CD4-positive, alpha-beta T cell (primary cell): ENCODE results near the gene MICALL2. TPM values are rescaled to one million over a fixed set of nuclear protein-coding genes. Genes with fewer than 3 reads are reported as not detected.

Experiments
- ATAC-seq: fragments of 200-7000 bp; cut with Tn5 transposase; one replicate; pipeline ENCODE4 v1.10.0; 2022; ENCODE audit warnings: mild to moderate bottlenecking; ENCODE audit not compliant: poor library complexity
- CTCF ChIA-PET: fragments of 350-600 bp; sonication (Branson Sonifier 250); formaldehyde crosslinking; loops from one replicate; lab custom pipeline; 2021; ENCODE audit warnings: antibody characterized with exemption, inconsistent platforms; lab: Charles Lee
- POLR2A ChIA-PET: fragments of 350-600 bp; sonication (Branson Sonifier 250); formaldehyde crosslinking; loops from one replicate; lab custom pipeline; 2021; ENCODE audit warnings: antibody characterized with exemption, inconsistent platforms; lab: Charles Lee
- DNase-seq, 14 experiments: peaks; one replicate each; pipeline ENCODE4 v3.0.0-alpha.2; 2013 to 2020; ENCODE audit warnings: mixed read lengths in 2 of 14
- H3K27ac ChIP-seq, 2 donors: one replicate each; pipeline versions ENCODE4 v1.5.1 to v1.7.0; 2013; ENCODE audit warnings: low read length in 2 of 2, low read depth in 1 of 2, mild to moderate bottlenecking in 1 of 2
- H3K27me3 ChIP-seq, 2 experiments: 1 replicate in 1 of 2; 2 replicates in 1 of 2; pipeline versions ENCODE4 v1.6.1 to v1.7.0; 2013; ENCODE audit warnings: low read length in 2 of 2, control low read depth in 1 of 2, mild to moderate bottlenecking in 1 of 2, moderate library complexity in 1 of 2; ENCODE audit not compliant: insufficient read depth in 2 of 2, control insufficient read depth in 1 of 2
- H3K36me3 ChIP-seq: one replicate; pipeline ENCODE4 v1.6.1; 2013; ENCODE audit warnings: low read length, control low read depth; ENCODE audit not compliant: insufficient read depth
- H3K4me1 ChIP-seq: one replicate; pipeline ENCODE4 v1.6.1; 2013; ENCODE audit warnings: low read length, control low read depth; ENCODE audit not compliant: insufficient read depth
- H3K4me3 ChIP-seq: one replicate; pipeline ENCODE4 v1.5.1; 2013; ENCODE audit warnings: mild to moderate bottlenecking, low read length, moderate library complexity
- H3K9me3 ChIP-seq, 2 experiments: 1 replicate in 1 of 2; 2 replicates in 1 of 2; pipeline versions ENCODE4 v1.6.1 to v1.7.0; 2013; ENCODE audit warnings: low read length in 2 of 2, mild to moderate bottlenecking in 2 of 2, control low read depth in 1 of 2, moderate library complexity in 1 of 2; ENCODE audit not compliant: control insufficient read depth in 1 of 2, insufficient read depth in 1 of 2
- H3K27ac Mint-ChIP-seq: one replicate; pipeline ENCODE4 v1.8.0; 2020; ENCODE audit warnings: mixed read lengths
- H3K27me3 Mint-ChIP-seq: one replicate; pipeline ENCODE4 v1.8.0; 2021; ENCODE audit warnings: mixed read lengths
- H3K36me3 Mint-ChIP-seq: one replicate; pipeline ENCODE4 v1.8.0; 2021; ENCODE audit warnings: low read depth, mixed read lengths
- H3K4me1 Mint-ChIP-seq: one replicate; pipeline ENCODE4 v1.8.0; 2021; ENCODE audit warnings: low read depth, mixed read lengths
- H3K4me3 Mint-ChIP-seq: one replicate; pipeline ENCODE4 v1.8.0; 2020; ENCODE audit warnings: mild to moderate bottlenecking, mixed read lengths
- H3K9me3 Mint-ChIP-seq: one replicate; pipeline ENCODE4 v1.8.0; 2020; ENCODE audit warnings: mixed read lengths
- intact Hi-C, 2 experiments: fragments of 100-400 bp; cut with DNase I in 1 of 2; cut with micrococcal nuclease in 1 of 2; formaldehyde crosslinking; loops; one replicate each; pipeline versions ENCODE4 v1.15.1 to v1.9.0; 2023 to 2025; cut with DNase I, micrococcal nuclease
- total RNA-seq, 174 experiments: library from RNA in 2 of 174; stranded (reverse) in 2 of 174; gene quantifications; one replicate each; pipeline ENCODE4 v1.2.3 and lab custom pipeline; 2021 to 2026
- TF ChIP-seq, protein P1 (sequence below): fragments of 200-600 bp; IDR thresholded peaks from one replicate; pipeline ENCODE4 v1.8.0; 2022; ENCODE audit warnings: antibody characterized with exemption, mild to moderate bottlenecking

MICALL2 gene
- total RNA-seq, 2 experiments from 2014 or later = 1.9 to 2.2 TPM

DNA sequence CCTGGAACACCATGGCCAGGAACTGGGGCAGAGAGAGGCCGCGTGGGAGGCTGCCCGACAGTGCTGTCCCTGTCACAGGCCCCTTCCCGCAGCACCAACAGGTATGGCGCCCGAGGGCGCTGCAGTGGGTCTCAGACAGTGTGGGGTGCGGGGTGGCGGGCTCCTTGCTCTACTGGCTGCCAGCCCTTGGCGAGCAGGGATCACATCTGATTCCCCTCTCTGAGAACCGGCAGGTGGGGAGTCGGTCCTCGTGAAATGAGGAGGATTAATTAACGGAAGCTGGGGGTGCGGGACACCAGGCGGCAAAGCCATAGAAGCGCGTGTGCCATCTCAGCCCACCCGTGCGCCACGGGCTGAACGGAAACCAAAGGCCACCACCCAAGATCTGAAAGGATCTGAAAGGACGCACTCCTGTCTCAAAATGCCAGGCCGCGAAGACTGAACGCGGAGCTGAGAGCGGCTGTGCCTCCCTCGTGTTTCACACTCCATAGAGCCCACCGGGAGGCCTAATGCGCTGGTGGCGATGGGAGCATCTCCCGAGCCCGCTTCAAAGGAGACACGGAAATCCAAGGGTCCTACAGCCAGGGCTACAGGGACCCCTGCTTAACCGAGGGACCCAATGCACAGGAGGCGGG is 38.1 kb upstream of the MICALL2 start:
- ATAC-seq (no peak), DNase-seq (no peak)
- no peak overlapping the region for H3K27ac ChIP-seq
- Mint-ChIP-seq H3K36me3 (peaks cover 56% of the 10 kb centered on the region), H3K27ac (no peak overlapping the region), H3K4me3 (no peak overlapping the region), H3K4me1 (peaks cover 4% of the 10 kb centered on the region), H3K27me3 (no peaks in the 10 kb centered on the region), H3K9me3 (no peaks in the 10 kb centered on the region)
- intact Hi-C loops = no loop called here
- ChIA-PET CTCF (no interaction called here), POLR2A (no interaction called here)
- H3K9me3 ChIP-seq = peaks cover 0 to 3% of the 10 kb centered on the region in 2 experiments
- no peaks in the 10 kb centered on the region for H3K27me3 ChIP-seq
- peaks cover 14% of the 10 kb centered on the region for H3K4me1 ChIP-seq
- H3K4me3 ChIP-seq = no peak overlapping the region
- TF ChIP-seq, protein P1, sequence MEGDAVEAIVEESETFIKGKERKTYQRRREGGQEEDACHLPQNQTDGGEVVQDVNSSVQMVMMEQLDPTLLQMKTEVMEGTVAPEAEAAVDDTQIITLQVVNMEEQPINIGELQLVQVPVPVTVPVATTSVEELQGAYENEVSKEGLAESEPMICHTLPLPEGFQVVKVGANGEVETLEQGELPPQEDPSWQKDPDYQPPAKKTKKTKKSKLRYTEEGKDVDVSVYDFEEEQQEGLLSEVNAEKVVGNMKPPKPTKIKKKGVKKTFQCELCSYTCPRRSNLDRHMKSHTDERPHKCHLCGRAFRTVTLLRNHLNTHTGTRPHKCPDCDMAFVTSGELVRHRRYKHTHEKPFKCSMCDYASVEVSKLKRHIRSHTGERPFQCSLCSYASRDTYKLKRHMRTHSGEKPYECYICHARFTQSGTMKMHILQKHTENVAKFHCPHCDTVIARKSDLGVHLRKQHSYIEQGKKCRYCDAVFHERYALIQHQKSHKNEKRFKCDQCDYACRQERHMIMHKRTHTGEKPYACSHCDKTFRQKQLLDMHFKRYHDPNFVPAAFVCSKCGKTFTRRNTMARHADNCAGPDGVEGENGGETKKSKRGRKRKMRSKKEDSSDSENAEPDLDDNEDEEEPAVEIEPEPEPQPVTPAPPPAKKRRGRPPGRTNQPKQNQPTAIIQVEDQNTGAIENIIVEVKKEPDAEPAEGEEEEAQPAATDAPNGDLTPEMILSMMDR = no peak
- peaks cover 73% of the 10 kb centered on the region for H3K36me3 ChIP-seq

DNA sequence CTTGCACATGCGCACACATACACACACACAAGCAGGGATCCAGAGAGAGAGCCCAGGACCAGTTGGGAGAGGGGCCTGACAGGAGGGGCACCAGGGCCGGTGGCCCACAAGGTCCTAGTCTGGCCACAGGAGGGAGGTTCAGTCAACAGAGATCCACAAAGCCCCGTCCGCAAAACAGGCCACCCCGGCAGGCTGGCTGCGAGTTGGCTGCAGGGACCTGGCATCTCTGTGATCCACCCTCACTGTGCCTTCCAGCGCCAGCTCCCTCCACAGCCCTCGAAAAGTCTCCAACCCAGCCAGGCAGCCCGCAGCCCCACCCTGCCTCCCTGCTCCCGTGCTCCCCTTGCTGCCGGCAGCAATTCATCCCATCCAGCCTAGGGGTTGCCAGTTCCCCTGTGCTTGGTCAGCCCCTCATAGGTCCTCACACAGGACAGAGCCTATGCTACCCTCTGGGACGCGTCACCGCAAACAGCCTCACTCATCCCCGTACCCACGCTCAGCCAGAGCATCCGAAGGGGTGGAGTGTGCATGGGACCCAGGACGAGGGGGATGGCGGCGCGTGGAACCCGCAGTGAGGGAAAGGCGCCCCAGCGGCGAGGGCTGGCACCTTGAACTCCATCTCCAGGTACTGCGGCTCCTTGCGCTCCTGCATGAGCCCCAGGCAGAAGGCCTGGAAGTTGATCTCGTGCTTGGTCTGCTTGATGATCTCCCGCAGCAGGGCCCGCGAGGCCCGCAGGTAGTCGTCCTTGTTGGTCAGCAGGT is 37.4 kb upstream of the MICALL2 start:
- Histone ChIP-seq H3K4me1 (peaks cover 7% of the 10 kb centered on the region), H3K27me3 (no peaks in the 10 kb centered on the region), H3K27ac (no peak overlapping the region), H3K9me3 (peaks cover 0 to 3% of the 10 kb centered on the region in 2 experiments), H3K36me3 (peaks cover 73% of the 10 kb centered on the region), H3K4me3 (no peak overlapping the region)
- no peak overlapping the region for H3K27ac Mint-ChIP-seq
- ChIA-PET POLR2A (no interaction called here), CTCF (no interaction called here)
- ATAC-seq (no peak), DNase-seq (no peak)
- H3K4me1 Mint-ChIP-seq = no peaks in the 10 kb centered on the region
- intact Hi-C loops = no loop called here
- no peaks in the 10 kb centered on the region for H3K27me3 Mint-ChIP-seq
- TF ChIP-seq, protein P1 = no peak
- peaks cover 56% of the 10 kb centered on the region for H3K36me3 Mint-ChIP-seq
- H3K9me3 Mint-ChIP-seq = no peaks in the 10 kb centered on the region
- H3K4me3 Mint-ChIP-seq = no peak overlapping the region

DNA sequence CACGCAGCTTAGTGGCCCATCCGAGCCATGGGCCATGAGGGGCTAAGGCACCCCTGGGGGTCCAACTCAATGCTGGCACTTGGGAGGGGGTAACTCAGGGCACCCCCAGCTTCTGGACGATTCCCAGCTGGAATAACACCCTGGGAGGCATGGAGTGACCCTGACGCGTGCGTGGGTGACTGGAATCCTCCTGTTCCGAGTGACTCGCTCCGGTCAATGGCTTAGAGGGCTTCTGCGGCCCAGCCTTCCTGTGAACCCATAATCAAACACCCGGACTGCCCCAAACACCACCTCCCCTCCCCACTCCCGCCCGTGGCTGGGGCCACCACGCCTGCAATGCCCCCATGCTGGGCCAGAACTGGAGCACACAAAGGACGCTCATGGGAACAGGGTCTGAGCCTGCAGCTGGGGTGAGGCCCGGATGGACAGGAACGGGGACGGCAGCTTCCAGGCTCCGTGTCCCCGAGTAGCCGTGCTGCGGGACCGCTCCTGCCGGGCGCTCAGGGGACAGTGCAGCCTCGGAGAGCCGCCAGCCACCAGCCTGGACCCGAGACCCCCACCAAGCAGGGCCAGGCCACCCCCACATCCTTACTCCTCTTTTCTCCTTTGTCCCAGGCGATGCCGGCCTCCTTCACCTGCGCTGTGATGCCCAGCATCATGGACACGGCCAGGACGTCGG is 36.4 kb upstream of the MICALL2 start:
- Histone ChIP-seq H3K27ac (no peak overlapping the region), H3K27me3 (no peaks in the 10 kb centered on the region), H3K9me3 (peaks cover 0 to 3% of the 10 kb centered on the region in 2 experiments), H3K4me3 (no peak overlapping the region), H3K4me1 (peaks cover 4% of the 10 kb centered on the region), H3K36me3 (peaks cover 71% of the 10 kb centered on the region)
- H3K4me3 Mint-ChIP-seq = no peak overlapping the region
- intact Hi-C loops = no loop called here
- no peak overlapping the region for H3K27ac Mint-ChIP-seq
- peaks cover 58% of the 10 kb centered on the region for H3K36me3 Mint-ChIP-seq
- CTCF ChIA-PET = no interaction called here
- TF ChIP-seq, protein P1 = no peak
- no peak for DNase-seq
- H3K9me3 Mint-ChIP-seq = no peaks in the 10 kb centered on the region
- no peaks in the 10 kb centered on the region for H3K27me3 Mint-ChIP-seq
- no peak for ATAC-seq
- POLR2A ChIA-PET = no interaction called here
- H3K4me1 Mint-ChIP-seq = no peaks in the 10 kb centered on the region
